ENCODE measurements around the gene CENPP. TPM values are rescaled to one million over a fixed set of nuclear protein-coding genes. Genes with fewer than 3 reads are reported as not detected.

CENPP gene
- total RNA-seq, 1 donor from 2014 or later, result 4.3 TPM

DNA sequence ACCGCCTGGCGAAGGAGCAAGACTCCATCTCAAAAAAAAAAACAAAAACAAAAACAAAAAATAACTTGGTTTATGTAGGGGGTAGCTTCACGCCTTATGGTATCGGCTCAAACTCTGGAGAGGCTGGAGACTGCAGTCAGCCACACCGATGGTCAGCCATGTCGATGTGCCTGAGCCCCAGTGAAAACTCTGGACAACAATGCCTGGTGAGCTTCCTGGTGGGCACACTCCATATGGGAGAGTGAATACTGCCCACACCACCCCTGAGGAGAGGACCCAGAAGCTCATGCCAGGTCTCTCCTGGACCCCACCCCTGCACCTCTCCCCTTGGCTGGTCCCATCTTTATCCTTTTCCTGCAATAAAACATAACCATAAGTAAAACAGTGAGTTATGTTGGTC lies 324.5 kb downstream of the CENPP start:
- no peak overlapping the region for H3K4me3 ChIP-seq
- intact Hi-C loops (cut with DNase I), result no loop called here
- H3K27ac ChIP-seq, result no peak overlapping the region
- DNase-seq (no peak), ATAC-seq (no peak)
- no peaks in the 10 kb centered on the region for H3K27me3 ChIP-seq (ENCODE audit: low read depth)
- no peak for TF ChIP-seq CTCF (IDR thresholded peaks at IDR 0.05)
- peaks cover 4% of the 10 kb centered on the region for H3K9me3 ChIP-seq
- peaks cover 76% of the 10 kb centered on the region for H3K36me3 ChIP-seq
- H3K4me1 ChIP-seq, result no peaks in the 10 kb centered on the region

GRCh38 chr9:92650839-92651621 lies 325.3 kb downstream of the CENPP start:
- no peak for TF ChIP-seq CTCF (IDR thresholded peaks at IDR 0.05)
- Histone ChIP-seq H3K9me3 (no peaks in the 10 kb centered on the region), H3K4me1 (no peaks in the 10 kb centered on the region), H3K4me3 (no peak overlapping the region), H3K27me3 (ENCODE audit: low read depth) (no peaks in the 10 kb centered on the region), H3K27ac (no peak overlapping the region), H3K36me3 (peaks cover 76% of the 10 kb centered on the region)
- DNase-seq (peak; percentile 26), ATAC-seq (peak in 1 of 2 donors; percentile 7)
- intact Hi-C loops (cut with DNase I), result no loop called here

DNA sequence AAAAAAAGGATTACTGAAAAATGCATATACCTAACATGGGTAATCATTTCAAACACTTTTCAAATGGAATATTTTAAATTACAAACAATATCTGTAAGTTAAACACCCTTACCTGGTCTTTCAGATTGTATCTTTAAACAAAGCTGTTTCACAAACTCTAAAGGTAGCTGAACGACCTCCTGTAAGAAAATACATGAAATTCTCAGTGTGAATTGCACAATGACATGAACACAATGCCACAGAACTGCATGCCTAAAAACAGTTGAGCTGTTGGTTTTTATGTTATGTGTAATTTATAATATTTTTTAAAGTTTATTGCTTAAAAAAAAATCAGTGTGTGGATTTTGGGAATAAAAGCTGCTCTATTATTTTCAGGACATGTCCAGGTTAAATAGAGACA lies 326.7 kb downstream of the CENPP start:
- intact Hi-C loops (cut with DNase I), result no loop called here
- no peak for ATAC-seq

GRCh38 chr9:92654481-92655301 lies 328.9 kb downstream of the CENPP start:
- Histone ChIP-seq H3K9me3 (no peaks in the 10 kb centered on the region), H3K27me3 (ENCODE audit: low read depth) (no peaks in the 10 kb centered on the region), H3K36me3 (peaks cover 60% of the 10 kb centered on the region), H3K27ac (no peak overlapping the region), H3K4me1 (no peaks in the 10 kb centered on the region), H3K4me3 (no peak overlapping the region)
- DNase-seq (peak; percentile 24), ATAC-seq (no peak)
- no peak for TF ChIP-seq CTCF (IDR thresholded peaks at IDR 0.05)
- intact Hi-C loops (cut with DNase I), result no loop called here

More for the DNA sequence above, 326.7 kb downstream of the CENPP start:
- Histone ChIP-seq H3K27me3 (ENCODE audit: low read depth) (no peaks in the 10 kb centered on the region), H3K27ac (no peak overlapping the region), H3K9me3 (no peaks in the 10 kb centered on the region), H3K36me3 (peaks cover 72% of the 10 kb centered on the region), H3K4me3 (no peak overlapping the region), H3K4me1 (no peaks in the 10 kb centered on the region)
- no peak for TF ChIP-seq CTCF (IDR thresholded peaks at IDR 0.05)
- no peak for DNase-seq

GRCh38 chr9:92655366-92655765 lies 329.6 kb downstream of the CENPP start:
- Histone ChIP-seq H3K27me3 (ENCODE audit: low read depth) (no peaks in the 10 kb centered on the region), H3K4me1 (no peaks in the 10 kb centered on the region), H3K27ac (no peak overlapping the region), H3K4me3 (no peak overlapping the region), H3K36me3 (peaks cover 57% of the 10 kb centered on the region), H3K9me3 (no peaks in the 10 kb centered on the region)
- DNase-seq, result no peak
- intact Hi-C loops (cut with DNase I), result no loop called here
- ATAC-seq, result no peak
- TF ChIP-seq CTCF (IDR thresholded peaks at IDR 0.05), result no peak
